Measurements from ENCODE around the gene EMD. TPM values are rescaled to one million over a fixed set of nuclear protein-coding genes. Genes with fewer than 3 reads are reported as not detected.
"Not testable (repeated sequence)": the region's sequence is repeated elsewhere in the genome, so short reads cannot be mapped to it uniquely, and the experiment has no call there.

EMD gene
- total and polyA plus RNA-seq, 10 donors: 29.8 to 83.1 (median 54.3) TPM

GRCh38 chrX:154333837-154334271 lies 45.2 kb upstream of the EMD start:
- DNase-seq: peak; percentile 72
- 30 to 48% (median 38%) methylated on average over 6 of the region's 6 CpGs for WGBS, 5 donors

GRCh38 chrX:154334496-154334895 lies 44.6 kb upstream of the EMD start:
- intact Hi-C loops (cut with DNase I; ENCODE audit: low total_unique reads): no loop called here
- no peaks in the 10 kb centered on the region for H3K9me3 ChIP-seq
- DNase-seq: peak; percentile 43
- no peak for TF ChIP-seq POLR2A (IDR thresholded peaks at IDR 0.05)
- no peak for TF ChIP-seq POLR2AphosphoS5 (IDR thresholded peaks at IDR 0.05)
- TF ChIP-seq, protein P1, sequence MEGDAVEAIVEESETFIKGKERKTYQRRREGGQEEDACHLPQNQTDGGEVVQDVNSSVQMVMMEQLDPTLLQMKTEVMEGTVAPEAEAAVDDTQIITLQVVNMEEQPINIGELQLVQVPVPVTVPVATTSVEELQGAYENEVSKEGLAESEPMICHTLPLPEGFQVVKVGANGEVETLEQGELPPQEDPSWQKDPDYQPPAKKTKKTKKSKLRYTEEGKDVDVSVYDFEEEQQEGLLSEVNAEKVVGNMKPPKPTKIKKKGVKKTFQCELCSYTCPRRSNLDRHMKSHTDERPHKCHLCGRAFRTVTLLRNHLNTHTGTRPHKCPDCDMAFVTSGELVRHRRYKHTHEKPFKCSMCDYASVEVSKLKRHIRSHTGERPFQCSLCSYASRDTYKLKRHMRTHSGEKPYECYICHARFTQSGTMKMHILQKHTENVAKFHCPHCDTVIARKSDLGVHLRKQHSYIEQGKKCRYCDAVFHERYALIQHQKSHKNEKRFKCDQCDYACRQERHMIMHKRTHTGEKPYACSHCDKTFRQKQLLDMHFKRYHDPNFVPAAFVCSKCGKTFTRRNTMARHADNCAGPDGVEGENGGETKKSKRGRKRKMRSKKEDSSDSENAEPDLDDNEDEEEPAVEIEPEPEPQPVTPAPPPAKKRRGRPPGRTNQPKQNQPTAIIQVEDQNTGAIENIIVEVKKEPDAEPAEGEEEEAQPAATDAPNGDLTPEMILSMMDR (IDR thresholded peaks at IDR 0.05 in 8 of 11, conservative IDR thresholded peaks at IDR 0.05 in 3 of 11): no peak
- peaks cover 0 to 7% (median 0%) of the 10 kb centered on the region in 7 donors for H3K27me3 ChIP-seq (replicated peaks in 1 of 7)
- WGBS, 5 donors: 72 to 85% (median 79%) methylated on average over 8 to 10 of the region's 10 CpGs
- peak overlapping the region in 6 of 8 donors; percentile 15 to 72 (median 48) for H3K27ac ChIP-seq
- H3K4me1 ChIP-seq: peaks cover 0 to 16% (median 7%) of the 10 kb centered on the region in 6 donors
- H3K36me3 ChIP-seq: no peaks in the 10 kb centered on the region
- peak overlapping the region in 1 of 8 donors; percentile 21 for H3K4me3 ChIP-seq

More at GRCh38 chrX:154333837-154334271, 45.2 kb upstream of the EMD start:
- peaks cover 0 to 16% (median 7%) of the 10 kb centered on the region in 6 donors for H3K4me1 ChIP-seq
- peaks cover 0 to 7% (median 0%) of the 10 kb centered on the region in 7 donors for H3K27me3 ChIP-seq (replicated peaks in 1 of 7)
- no peaks in the 10 kb centered on the region for H3K9me3 ChIP-seq
- H3K36me3 ChIP-seq: no peaks in the 10 kb centered on the region
- TF ChIP-seq POLR2AphosphoS5 (IDR thresholded peaks at IDR 0.05): no peak
- peak overlapping the region in 1 of 8 donors; percentile 21 for H3K4me3 ChIP-seq
- H3K27ac ChIP-seq: peak overlapping the region in 7 of 8 donors; percentile 7 to 72 (median 46)
- intact Hi-C loops (cut with DNase I; ENCODE audit: low total_unique reads): no loop called here

GRCh38 chrX:154341399-154342298 lies 37.4 kb upstream of the EMD start:
- H3K4me1 ChIP-seq; DNase-seq; intact Hi-C loops (cut with DNase I; ENCODE audit: low total_unique reads); H3K9me3 ChIP-seq; H3K36me3 ChIP-seq; H3K4me3 ChIP-seq; H3K27me3 ChIP-seq (replicated peaks in 1 of 7): not testable (repeated sequence)
- H3K27ac ChIP-seq: peak overlapping the region in 3 of 8 donors; percentile 72 to 81 (median 77)
- 0% methylated on average over 19 of the region's 115 CpGs; no CpG with 5 or more reads in 4 of the 5 donors for WGBS, 5 donors

DNA sequence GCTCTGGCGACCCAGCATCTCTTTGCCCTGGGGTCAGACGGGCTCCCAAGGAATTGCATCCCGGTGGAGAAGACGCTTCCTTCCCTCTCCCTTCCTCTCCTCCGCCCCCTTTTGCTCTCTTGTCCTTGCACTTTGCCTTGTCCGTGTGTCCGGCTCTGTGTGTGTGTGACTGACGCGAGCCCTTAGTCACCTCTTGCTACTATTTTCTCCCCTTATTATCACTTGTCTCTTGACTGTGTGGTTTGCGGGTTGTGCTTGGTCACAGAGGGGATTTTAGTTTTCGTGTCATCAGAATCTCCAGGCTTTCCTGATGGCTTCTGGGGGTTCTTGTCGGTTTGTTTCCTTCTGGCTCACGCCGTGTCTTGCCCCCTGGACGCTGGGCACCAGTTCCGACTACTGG lies 36.0 kb upstream of the EMD start:
- H3K4me1 ChIP-seq; H3K27ac ChIP-seq; H3K27me3 ChIP-seq (replicated peaks in 1 of 7); H3K36me3 ChIP-seq; intact Hi-C loops (cut with DNase I; ENCODE audit: low total_unique reads); H3K4me3 ChIP-seq; H3K9me3 ChIP-seq; DNase-seq: not testable (repeated sequence)
- no CpG with 5 or more reads among the region's 16 CpGs for WGBS, 5 donors

DNA sequence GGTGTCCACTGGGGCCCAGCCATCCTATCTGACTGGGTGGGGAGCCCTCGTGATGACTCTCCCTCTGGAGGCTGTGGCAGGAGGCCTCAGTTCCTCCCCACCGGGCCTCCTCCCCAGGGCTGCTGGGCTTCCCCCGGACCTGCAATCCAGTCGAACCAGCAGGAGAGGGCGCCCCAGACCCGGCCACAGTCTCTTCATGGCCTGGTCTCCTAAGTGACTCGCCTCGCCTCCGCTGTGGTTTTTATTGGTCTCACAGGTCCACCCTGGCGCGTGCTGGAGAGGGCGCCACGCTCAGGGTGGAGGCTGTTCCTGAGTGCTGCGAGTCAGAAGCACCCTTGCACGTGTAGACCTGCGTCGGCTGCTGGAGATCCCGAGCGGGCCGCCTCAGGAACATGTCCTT lies 35.5 kb upstream of the EMD start:
- H3K27ac ChIP-seq; H3K27me3 ChIP-seq (replicated peaks in 1 of 7); H3K9me3 ChIP-seq; DNase-seq; H3K36me3 ChIP-seq; H3K4me3 ChIP-seq; intact Hi-C loops (cut with DNase I; ENCODE audit: low total_unique reads): not testable (repeated sequence)
- peaks cover 4 to 15% (median 10%) of the 10 kb centered on the region in 6 donors for H3K4me1 ChIP-seq
- WGBS, 5 donors: no CpG with 5 or more reads among the region's 20 CpGs

GRCh38 chrX:154348114-154348531 lies 31.0 kb upstream of the EMD start:
- Histone ChIP-seq H3K9me3 (no peaks in the 10 kb centered on the region), H3K4me1 (peaks cover 5 to 59% (median 44%) of the 10 kb centered on the region in 6 donors), H3K4me3 (no peak overlapping the region), H3K36me3 (peaks cover 0 to 52% (median 42%) of the 10 kb centered on the region in 6 donors), H3K27ac (peak overlapping the region in 3 of 8 donors; percentile 15 to 85 (median 77)), H3K27me3 (replicated peaks in 1 of 7) (no peaks in the 10 kb centered on the region)
- intact Hi-C loops (cut with DNase I; ENCODE audit: low total_unique reads): no loop called here
- TF ChIP-seq POLR2A (IDR thresholded peaks at IDR 0.05) (no peak), POLR2AphosphoS5 (IDR thresholded peaks at IDR 0.05) (no peak)
- TF ChIP-seq, protein P1 (IDR thresholded peaks at IDR 0.05 in 8 of 11, conservative IDR thresholded peaks at IDR 0.05 in 3 of 11): no peak
- 62 to 88% (median 65%) methylated on average over 4 to 7 of the region's 7 CpGs for WGBS, 5 donors
- peak; percentile 51 for DNase-seq
